OCI-LY7 (cell line): ENCODE data around the gene CNIH3. TPM values are rescaled to one million over a fixed set of nuclear protein-coding genes. Genes with fewer than 3 reads are reported as not detected.

Experiments
- BruUV-seq: library from RNA; stranded (reverse); fragments of 400-500 nt; replicated peaks from 2 replicates; lab custom pipeline; 2021; lab: Mats Ljungman, UMichigan
- CTCF ChIA-PET: fragments of 300-600 bp; sonication (Branson Sonifier 250); formaldehyde crosslinking; loops from one replicate; lab custom pipeline; 2022; ENCODE audit warnings: antibody characterized with exemption; ENCODE audit not compliant: unreplicated experiment; lab: Charles Lee
- POLR2A ChIA-PET: fragments of 300-600 bp; sonication (Branson Sonifier 250); formaldehyde crosslinking; loops from one replicate; lab custom pipeline; 2022; ENCODE audit warnings: antibody characterized with exemption; lab: Charles Lee
- DNase-seq: peaks from one replicate; pipeline ENCODE4 v3.0.0-alpha.2; 2015; ENCODE audit warnings: low spot score
- H2AFZ ChIP-seq: fragments of 200-600 bp; sonication (generic), shearing (Covaris generic); 2 replicates; pipeline ENCODE4 v1.6.1; 2014; ENCODE audit warnings: mild to moderate bottlenecking, antibody characterized with exemption, low read length, moderate library complexity
- H3K27ac ChIP-seq: fragments of 200-600 bp; sonication (generic); 2 replicates; pipeline ENCODE4 v1.5.1; 2014; ENCODE audit warnings: mixed run types, low read depth, mild to moderate bottlenecking, moderate library complexity, low read length, inconsistent platforms; ENCODE audit not compliant: poor library complexity, severe bottlenecking
- H3K36me3 ChIP-seq: fragments of 200-600 bp; sonication (generic); 2 replicates; pipeline ENCODE4 v1.6.1; 2014; ENCODE audit warnings: mild to moderate bottlenecking, antibody characterized with exemption, low read length, moderate library complexity, mixed read lengths; ENCODE audit not compliant: insufficient read depth
- H3K4me1 ChIP-seq: fragments of 200-600 bp; sonication (generic); 2 replicates; pipeline ENCODE4 v1.5.1; 2014; ENCODE audit warnings: mild to moderate bottlenecking, low read length; ENCODE audit not compliant: insufficient read depth, poor library complexity, severe bottlenecking
- H3K4me2 ChIP-seq: fragments of 200-600 bp; sonication (generic); 2 replicates; pipeline ENCODE4 v1.6.1; 2014; ENCODE audit warnings: mild to moderate bottlenecking, low read length
- H3K4me3 ChIP-seq: fragments of 200-600 bp; sonication (generic); 2 replicates; pipeline ENCODE4 v1.5.1; 2014; ENCODE audit warnings: mild to moderate bottlenecking, low read depth, low read length; ENCODE audit not compliant: poor library complexity, severe bottlenecking
- H3K79me2 ChIP-seq: fragments of 200-600 bp; sonication (generic); 2 replicates; pipeline ENCODE4 v1.6.1; 2016; ENCODE audit warnings: low read depth, mild to moderate bottlenecking, low read length, moderate library complexity, mixed read lengths; ENCODE audit not compliant: insufficient read depth
- H3K9me2 ChIP-seq: fragments of 200-600 bp; sonication (generic); 2 replicates; pipeline ENCODE4 v1.6.1; 2016; ENCODE audit warnings: mild to moderate bottlenecking, low read length, mixed read lengths; ENCODE audit not compliant: insufficient read depth
- H3K9me3 ChIP-seq: fragments of 200-600 bp; sonication (generic); 2 replicates; pipeline ENCODE4 v1.6.1; 2014; ENCODE audit warnings: mild to moderate bottlenecking, mixed run types, low read length, mixed read lengths
- H4K20me1 ChIP-seq: fragments of 200-600 bp; sonication (generic); 2 replicates; pipeline ENCODE4 v1.6.1; 2014; ENCODE audit warnings: mild to moderate bottlenecking, antibody characterized with exemption, low read length, moderate library complexity, mixed read lengths; ENCODE audit not compliant: insufficient read depth
- CTCF ChIP-seq: fragments of 200-600 bp; sonication (generic); conservative IDR thresholded peaks from 2 replicates; pipeline ENCODE4 v1.5.1; 2014; ENCODE audit warnings: mild to moderate bottlenecking, antibody characterized with exemption, low read length, moderate library complexity, mixed read lengths
- EZH2phosphoT487 ChIP-seq: fragments of 200-600 bp; sonication (generic); IDR thresholded peaks from 2 replicates; pipeline ENCODE4 v1.6.1; 2018; ENCODE audit warnings: low read depth, borderline replicate concordance, mild to moderate bottlenecking, mixed run types, antibody characterized with exemption, low read length, moderate library complexity, mixed read lengths
- intact Hi-C: fragments of 100-400 bp; cut with micrococcal nuclease; formaldehyde crosslinking; loops from one replicate; pipeline ENCODE4 v1.10.0; 2022; ENCODE audit not compliant: unreplicated experiment
- total RNA-seq, 2 experiments: library from RNA; depleted of rRNA in 1 of 2; stranded (reverse); fragments of >200 nt in 1 of 2; shearing (Covaris generic) in 1 of 2; gene quantifications; 2 replicates each; pipeline ENCODE4 v1.2.3, GENCODE V29; 2014 to 2022

Gene CNIH3
- total RNA-seq, 2 experiments from 2014 or later, result 1.9 to 2.4 TPM

- no TSS peak for BruUV-seq
- no peak overlapping the region for H3K4me2 ChIP-seq
- no peak for TF ChIP-seq CTCF
- TF ChIP-seq EZH2phosphoT487, result no peak
- no peaks in the 10 kb centered on the region for H3K9me2 ChIP-seq
- H2AFZ ChIP-seq, result no peak overlapping the region
- intact Hi-C loops, result no loop called here
- no peaks in the 10 kb centered on the region for H3K4me1 ChIP-seq
- POLR2A ChIA-PET, result interaction anchor here (1.1 kb wide), 1 partner anchor 12 kb away, joined by 3 read pairs; no protein-coding TSS in a partner anchor
- H4K20me1 ChIP-seq, result no peaks in the 10 kb centered on the region
- no peak overlapping the region for H3K27ac ChIP-seq
- no peaks in the 10 kb centered on the region for H3K36me3 ChIP-seq
- no peaks in the 10 kb centered on the region for H3K9me3 ChIP-seq
- H3K79me2 ChIP-seq, result no peaks in the 10 kb centered on the region
- no peak for DNase-seq
- H3K4me3 ChIP-seq, result no peak overlapping the region
- CTCF ChIA-PET, result no interaction called here
Measured at GRCh38 chr1:224635356-224635755, 19.2 kb downstream of the CNIH3 start.

GRCh38 chr1:224637515-224637914 lies 21.4 kb downstream of the CNIH3 start:
- no TSS peak for BruUV-seq
- CTCF ChIA-PET, result no interaction called here
- no peak overlapping the region for H3K27ac ChIP-seq
- H3K4me1 ChIP-seq, result no peaks in the 10 kb centered on the region
- H3K9me3 ChIP-seq, result no peaks in the 10 kb centered on the region
- intact Hi-C loops, result no loop called here
- no peak overlapping the region for H3K4me3 ChIP-seq
- no peak overlapping the region for H2AFZ ChIP-seq
- no peak overlapping the region for H3K4me2 ChIP-seq
- POLR2A ChIA-PET, result no interaction called here
- no peaks in the 10 kb centered on the region for H3K36me3 ChIP-seq
- no peak for TF ChIP-seq CTCF
- TF ChIP-seq EZH2phosphoT487, result no peak
- no peaks in the 10 kb centered on the region for H4K20me1 ChIP-seq
- no peak for DNase-seq
- H3K9me2 ChIP-seq, result no peaks in the 10 kb centered on the region
- no peaks in the 10 kb centered on the region for H3K79me2 ChIP-seq

GRCh38 chr1:224637936-224638335 lies 21.8 kb downstream of the CNIH3 start:
- BruUV-seq, result no TSS peak
- CTCF ChIA-PET, result no interaction called here
- TF ChIP-seq EZH2phosphoT487, result no peak
- no peak for TF ChIP-seq CTCF

More at GRCh38 chr1:224637936-224638335, 21.8 kb downstream of the CNIH3 start:
- Histone ChIP-seq H2AFZ (no peak overlapping the region), H3K4me1 (no peaks in the 10 kb centered on the region), H3K9me2 (no peaks in the 10 kb centered on the region), H4K20me1 (no peaks in the 10 kb centered on the region), H3K9me3 (no peaks in the 10 kb centered on the region), H3K36me3 (no peaks in the 10 kb centered on the region), H3K4me3 (no peak overlapping the region), H3K79me2 (no peaks in the 10 kb centered on the region), H3K27ac (no peak overlapping the region), H3K4me2 (no peak overlapping the region)
- POLR2A ChIA-PET, result no interaction called here
- intact Hi-C loops, result no loop called here
- DNase-seq, result no peak
